HFF-Myc (cell line): ENCODE data around the gene IGFBP5.

Experiments
- DNase-seq: peaks from one replicate; pipeline ENCODE4 v3.0.0-alpha.2; 2011; ENCODE audit warnings: low read depth; ENCODE audit errors: extremely low read depth
- H3K4me3 ChIP-seq: replicated peaks from 2 replicates; pipeline ENCODE4 v1.5.1; 2011; ENCODE audit warnings: low read depth, mild to moderate bottlenecking, control low read depth, low read length
- TF ChIP-seq, protein P1 (sequence below): IDR thresholded peaks from 2 replicates; pipeline ENCODE4 v1.5.1; 2012; ENCODE audit warnings: mild to moderate bottlenecking, low read depth, low read length, control low read depth; ENCODE audit errors: missing control alignments

Gene IGFBP5

DNA sequence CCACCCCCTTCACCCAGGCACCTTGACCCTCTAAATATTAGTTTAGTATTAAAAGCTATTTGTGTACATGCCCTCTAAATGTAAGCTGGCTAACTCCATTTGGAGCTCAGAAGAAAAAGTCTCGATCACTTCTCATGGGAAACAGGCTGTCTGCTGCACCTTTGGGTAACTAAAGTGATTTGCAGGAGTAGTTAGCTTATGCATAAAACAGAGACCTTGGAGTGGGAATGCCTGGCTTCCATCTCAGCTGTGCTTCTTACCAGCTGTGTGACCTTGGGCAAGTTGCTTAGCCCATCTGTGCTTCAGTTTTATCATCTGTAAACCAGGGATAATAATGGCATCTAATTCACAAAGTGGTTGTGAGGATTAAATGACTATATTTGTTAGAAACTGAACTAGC lies 32.2 kb downstream of the IGFBP5 start:
- TF ChIP-seq, protein P1, sequence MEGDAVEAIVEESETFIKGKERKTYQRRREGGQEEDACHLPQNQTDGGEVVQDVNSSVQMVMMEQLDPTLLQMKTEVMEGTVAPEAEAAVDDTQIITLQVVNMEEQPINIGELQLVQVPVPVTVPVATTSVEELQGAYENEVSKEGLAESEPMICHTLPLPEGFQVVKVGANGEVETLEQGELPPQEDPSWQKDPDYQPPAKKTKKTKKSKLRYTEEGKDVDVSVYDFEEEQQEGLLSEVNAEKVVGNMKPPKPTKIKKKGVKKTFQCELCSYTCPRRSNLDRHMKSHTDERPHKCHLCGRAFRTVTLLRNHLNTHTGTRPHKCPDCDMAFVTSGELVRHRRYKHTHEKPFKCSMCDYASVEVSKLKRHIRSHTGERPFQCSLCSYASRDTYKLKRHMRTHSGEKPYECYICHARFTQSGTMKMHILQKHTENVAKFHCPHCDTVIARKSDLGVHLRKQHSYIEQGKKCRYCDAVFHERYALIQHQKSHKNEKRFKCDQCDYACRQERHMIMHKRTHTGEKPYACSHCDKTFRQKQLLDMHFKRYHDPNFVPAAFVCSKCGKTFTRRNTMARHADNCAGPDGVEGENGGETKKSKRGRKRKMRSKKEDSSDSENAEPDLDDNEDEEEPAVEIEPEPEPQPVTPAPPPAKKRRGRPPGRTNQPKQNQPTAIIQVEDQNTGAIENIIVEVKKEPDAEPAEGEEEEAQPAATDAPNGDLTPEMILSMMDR = no peak
- no peak for DNase-seq
- no peak overlapping the region for H3K4me3 ChIP-seq

DNA sequence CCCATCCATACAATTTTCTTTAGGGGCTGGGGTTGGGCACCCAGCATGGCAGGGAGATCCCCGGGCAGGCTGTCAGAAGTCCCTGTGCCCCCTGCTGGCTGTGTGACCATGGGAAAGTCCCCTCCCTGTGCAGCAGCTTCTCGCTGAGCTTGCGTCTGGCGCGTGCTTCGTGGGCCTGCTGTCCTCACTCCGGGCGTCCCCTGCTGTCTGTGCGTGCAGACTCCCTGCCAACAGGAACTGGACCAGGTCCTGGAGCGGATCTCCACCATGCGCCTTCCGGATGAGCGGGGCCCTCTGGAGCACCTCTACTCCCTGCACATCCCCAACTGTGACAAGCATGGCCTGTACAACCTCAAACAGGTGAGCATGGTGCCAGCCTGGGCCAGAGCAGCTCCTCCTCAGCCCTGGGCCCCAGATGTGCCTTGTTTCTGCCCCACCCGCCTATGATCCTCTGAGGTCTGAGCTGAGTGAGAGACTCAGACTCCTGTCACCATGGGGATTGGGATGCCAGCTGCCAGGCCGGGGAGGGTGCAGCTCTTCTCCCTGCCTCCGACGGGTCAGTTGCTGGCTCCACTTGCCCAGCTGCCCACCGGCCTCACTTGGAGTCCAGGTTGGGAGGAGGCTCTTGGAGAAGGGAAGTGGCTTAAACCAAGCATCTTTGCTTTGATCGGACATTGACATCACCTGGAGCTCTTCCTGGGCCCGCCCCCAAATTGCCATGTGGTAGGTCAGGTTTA lies 33.5 kb downstream of the IGFBP5 start:
- H3K4me3 ChIP-seq = no peak overlapping the region
- no peak for DNase-seq

DNA sequence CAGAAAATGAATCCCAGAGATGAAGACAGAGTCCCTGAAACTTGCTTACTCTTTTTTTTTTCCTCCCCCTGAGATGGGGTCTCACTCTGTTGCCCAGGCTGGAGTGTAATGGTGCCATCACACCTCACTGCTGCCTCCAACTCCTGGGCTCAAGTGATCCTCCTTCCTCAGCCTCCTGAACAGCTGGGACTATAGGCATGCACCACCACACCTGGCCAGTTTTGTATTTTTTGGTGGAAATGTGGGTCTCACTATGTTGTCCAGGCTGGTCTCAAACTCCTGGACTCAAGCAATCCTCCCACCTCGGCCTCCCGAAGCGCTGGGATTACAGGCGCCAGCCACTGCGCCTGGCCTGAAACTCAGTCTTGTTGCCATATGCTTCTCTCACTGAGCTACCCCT lies 34.3 kb downstream of the IGFBP5 start:
- TF ChIP-seq, protein P1 = no peak
- H3K4me3 ChIP-seq = no peak overlapping the region
- DNase-seq = no peak

More for the DNA sequence above, 33.5 kb downstream of the IGFBP5 start:
- TF ChIP-seq, protein P1 = peak; percentile 26

DNA sequence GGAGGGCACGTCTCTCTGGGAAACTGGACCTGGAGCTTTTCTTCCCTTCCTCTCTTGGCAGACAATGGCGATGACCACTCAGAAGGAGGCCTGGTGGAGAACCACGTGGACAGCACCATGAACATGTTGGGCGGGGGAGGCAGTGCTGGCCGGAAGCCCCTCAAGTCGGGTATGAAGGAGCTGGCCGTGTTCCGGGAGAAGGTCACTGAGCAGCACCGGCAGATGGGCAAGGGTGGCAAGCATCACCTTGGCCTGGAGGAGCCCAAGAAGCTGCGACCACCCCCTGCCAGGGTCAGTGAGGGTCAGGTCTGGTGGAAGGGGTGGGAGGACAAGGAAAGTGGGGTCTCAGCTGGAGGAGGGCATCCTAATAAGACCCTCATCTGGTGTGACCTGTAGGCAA lies 34.9 kb downstream of the IGFBP5 start:
- TF ChIP-seq, protein P1 = no peak
- no peak overlapping the region for H3K4me3 ChIP-seq
- DNase-seq = no peak

DNA sequence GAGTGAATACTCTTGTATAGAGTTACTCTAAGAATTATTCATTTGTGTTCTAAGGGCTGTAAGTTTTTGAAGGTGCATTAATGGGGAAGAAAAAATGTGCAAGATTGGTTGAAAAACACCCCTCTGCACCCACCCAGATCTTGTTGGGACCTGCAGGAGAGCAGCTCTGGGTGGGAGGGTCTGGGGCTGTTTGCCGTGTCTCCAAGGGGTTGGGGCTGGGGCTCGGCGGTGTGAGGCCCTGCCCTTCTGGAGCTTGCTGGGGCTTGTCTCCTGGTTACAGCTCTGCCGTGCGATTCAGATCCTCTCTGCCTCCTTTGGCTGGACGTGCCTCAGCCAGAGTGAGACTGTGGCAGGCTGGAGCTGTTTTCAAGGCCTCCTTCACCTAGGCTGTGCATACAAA lies 36.1 kb downstream of the IGFBP5 start:
- no peak for DNase-seq
- no peak overlapping the region for H3K4me3 ChIP-seq
- TF ChIP-seq, protein P1 = no peak

DNA sequence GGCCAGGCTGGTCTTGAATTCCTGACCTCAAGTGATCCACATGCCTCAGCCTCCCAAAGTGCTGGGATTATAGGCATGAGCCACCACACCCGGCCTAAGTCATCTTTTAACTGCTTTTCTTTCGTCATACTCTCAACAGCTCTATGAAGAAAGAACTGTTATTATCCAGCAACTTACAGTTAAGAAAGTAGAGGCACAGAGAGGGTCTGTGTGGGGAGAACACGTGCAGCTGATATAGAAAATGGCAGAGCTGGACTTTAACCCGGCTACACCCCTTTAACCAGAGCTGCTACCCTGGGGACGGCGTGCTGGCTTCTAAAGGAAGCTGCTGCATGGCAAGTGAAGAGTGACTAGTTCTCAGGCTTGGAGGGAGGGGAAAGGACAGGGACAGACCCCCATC lies 36.6 kb downstream of the IGFBP5 start:
- TF ChIP-seq, protein P1 = no peak
- no peak for DNase-seq
- H3K4me3 ChIP-seq = no peak overlapping the region

DNA sequence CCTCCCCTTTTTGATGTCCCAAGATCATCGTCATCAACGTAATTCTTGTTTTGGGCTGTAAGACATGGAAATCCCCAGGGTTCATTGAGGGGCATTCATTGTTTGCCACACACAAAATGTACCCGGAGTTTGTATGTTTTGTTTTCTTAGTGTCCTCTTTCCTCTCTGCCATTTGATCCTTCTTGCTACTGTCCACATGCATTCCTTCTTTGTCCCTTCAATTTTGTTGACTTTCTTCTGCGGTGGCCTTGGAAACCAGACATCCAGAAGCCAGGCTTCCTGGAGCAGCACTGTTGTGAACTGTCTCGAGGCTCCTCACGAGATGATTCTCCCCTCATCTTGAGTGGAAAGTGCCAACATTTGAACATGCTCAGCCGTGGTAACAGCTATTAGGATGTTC lies 37.4 kb downstream of the IGFBP5 start:
- TF ChIP-seq, protein P1 = no peak
- no peak overlapping the region for H3K4me3 ChIP-seq
- DNase-seq = no peak
